Measurements from ENCODE around the gene CPS1. TPM values are rescaled to one million over a fixed set of nuclear protein-coding genes. Genes with fewer than 3 reads are reported as not detected.

The CPS1 gene
- total and polyA plus RNA-seq, 2 of the 8 experiments (the other 6 are each of a cell fraction or from before 2014, with no cell fraction given): 7.9 to 15.7 TPM

GRCh38 chr2:210617318-210617717, 60.9 kb downstream of the CPS1 start:
- no peak overlapping the region for H2AFZ ChIP-seq (ENCODE audit: low read length)
- no peaks in the 10 kb centered on the region for H3K79me2 ChIP-seq (ENCODE audit: control insufficient read depth in 1 of 2, insufficient read depth in 2 of 2, low read length in 2 of 2)
- peaks cover 0 to 4% (median 0%) of the 10 kb centered on the region in 4 experiments; a peak in 3 of 7 replicates for H3K4me1 ChIP-seq (replicated peaks in 1 of 4; ENCODE audit: control insufficient read depth in 3 of 4, insufficient read depth in 4 of 4, low read length in 3 of 4)
- H2BK5ac ChIP-seq (ENCODE audit: low read depth, low read length): no peak overlapping the region
- no peak overlapping the region for H2BK20ac ChIP-seq (ENCODE audit: low read length)
- no peak overlapping the region for H4K91ac ChIP-seq (replicated peaks; ENCODE audit: insufficient read length, low read length)
- no peaks in the 10 kb centered on the region for H3K79me1 ChIP-seq (ENCODE audit: low read depth, low read length)
- FAIRE-seq: no peak
- H3K4ac ChIP-seq (replicated peaks; ENCODE audit: insufficient read length, low read depth, low read length): no peak overlapping the region
- H2BK12ac ChIP-seq (ENCODE audit: low read depth, low read length): no peak overlapping the region
- ChIA-PET CTCF (ENCODE audit: partially characterized antibody) (interaction anchor here (0.7 to 2.2 kb wide), 5 partner anchors 8 to 91 kb away, joined by 3 to 13 read pairs (median 4); no protein-coding TSS in a partner anchor), POLR2A (ENCODE audit: partially characterized antibody) (no interaction called here)
- H3K36me3 ChIP-seq (ENCODE audit: control insufficient read depth in 2 of 4, insufficient read depth in 4 of 4, low read length in 3 of 4): no peaks in the 10 kb centered on the region
- H3K14ac ChIP-seq (ENCODE audit: insufficient read length): no peak overlapping the region
- no peak overlapping the region for H3K23ac ChIP-seq (ENCODE audit: insufficient read length)
- 82% methylated on average over 1 of the region's 1 CpG; no CpG with 5 or more reads in 1 of the 2 experiments for WGBS, 2 experiments (ENCODE audit: extremely low coverage in 1 of 2, insufficient coverage in 1 of 2, insufficient read length in 1 of 2, insufficient replicate concordance in 2 of 2, low coverage in 1 of 2, low lambda C conversion rate in 2 of 2, missing lambda C conversion rate in 1 of 2)
- DNase-seq (ENCODE audit: low read depth in 1 of 2, low spot score in 2 of 2): no peak
- H2AK5ac ChIP-seq (ENCODE audit: low read depth, low read length): no peak overlapping the region
- no peak overlapping the region for H4K8ac ChIP-seq (ENCODE audit: extremely low read depth, insufficient read depth, low read length)
- H3K9ac ChIP-seq (replicated peaks in 1 of 4; ENCODE audit: extremely low read depth in 1 of 4, low read depth in 3 of 4, low read length in 3 of 4): no peak overlapping the region
- no peak overlapping the region for H2BK120ac ChIP-seq (replicated peaks; ENCODE audit: low read depth, low read length)
- H4K20me1 ChIP-seq (replicated peaks in 1 of 2; ENCODE audit: control insufficient read depth in 1 of 2, insufficient read depth in 2 of 2, low read length in 2 of 2): no peaks in the 10 kb centered on the region
- no peak overlapping the region for H3K56ac ChIP-seq (replicated peaks; ENCODE audit: insufficient read length, low read depth, low read length)
- no peak overlapping the region for H3K27ac ChIP-seq (ENCODE audit: low read depth, low read length)
- no peak overlapping the region for H3K4me3 ChIP-seq (ENCODE audit: extremely low read depth in 1 of 4, insufficient read depth in 2 of 4, low read depth in 3 of 4, low read length in 4 of 4)
- H4K5ac ChIP-seq (ENCODE audit: insufficient read length, low read depth, low read length): no peak overlapping the region
- no peaks in the 10 kb centered on the region for H3K27me3 ChIP-seq (replicated peaks in 1 of 4; ENCODE audit: control insufficient read depth in 3 of 4, extremely low read depth in 1 of 4, insufficient read depth in 3 of 4, low read length in 3 of 4)
- no peaks in the 10 kb centered on the region for H3K23me2 ChIP-seq (ENCODE audit: low read depth, low read length)
- no peaks in the 10 kb centered on the region for H3K9me3 ChIP-seq (ENCODE audit: insufficient read depth in 2 of 2, low read depth in 1 of 2, low read length in 1 of 2)
- H3K4me2 ChIP-seq (ENCODE audit: insufficient read depth in 1 of 2, low read depth in 2 of 2, low read length in 2 of 2): no peak overlapping the region
- H2BK15ac ChIP-seq (ENCODE audit: low read length): no peak overlapping the region
- H3K18ac ChIP-seq (ENCODE audit: extremely low read depth, low read length): no peak overlapping the region
- TF ChIP-seq RFX5 (IDR thresholded peaks at IDR 0.05; ENCODE audit: borderline replicate concordance, low read depth, low read length) (no peak), JUN (IDR thresholded peaks at IDR 0.05; ENCODE audit: low read depth, low read length) (no peak), ATF3 (IDR thresholded peaks at IDR 0.05; ENCODE audit: insufficient read depth, low read depth, low read length) (no peak), TCF12 (IDR thresholded peaks at IDR 0.05; ENCODE audit: low read depth, low read length) (no peak), POU5F1 (IDR thresholded peaks at IDR 0.05; ENCODE audit: low read depth, low read length) (no peak), TEAD4 (IDR thresholded peaks at IDR 0.05; ENCODE audit: low read depth, low read length) (no peak), NRF1 (IDR thresholded peaks at IDR 0.05; ENCODE audit: low read depth, low read length) (no peak), SP4 (IDR thresholded peaks at IDR 0.05; ENCODE audit: low read length) (no peak), SIN3A (conservative IDR thresholded peaks at IDR 0.05 in 1 of 2, IDR thresholded peaks at IDR 0.05 in 1 of 2; ENCODE audit: low read depth in 1 of 2, low read length in 2 of 2) (no peak), ASH2L (IDR thresholded peaks at IDR 0.05; ENCODE audit: low read length) (no peak), NANOG (IDR thresholded peaks at IDR 0.05; ENCODE audit: insufficient read depth, low read depth, low read length, poor library complexity, severe bottlenecking) (no peak), RXRA (IDR thresholded peaks at IDR 0.05; ENCODE audit: insufficient read depth, low read depth, low read length) (no peak), ZNF274 (IDR thresholded peaks at IDR 0.05; ENCODE audit: borderline replicate concordance, extremely low read depth, low read length) (no peak), YY1 (IDR thresholded peaks at IDR 0.05; ENCODE audit: low read depth, low read length) (no peak), KDM1A (IDR thresholded peaks at IDR 0.05; ENCODE audit: borderline replicate concordance, low read length) (no peak)
